HepG2 (cell line): Measurements from ENCODE around the gene MXRA7. TPM values are rescaled to one million over a fixed set of nuclear protein-coding genes. Genes with fewer than 3 reads are reported as not detected.

Source experiments
- EZH2 ChIP-seq: conservative IDR thresholded peaks from 2 replicates; pipeline ENCODE4 v1.6.1; 2012; ENCODE audit warnings: mild to moderate bottlenecking, low read depth, low read length, moderate library complexity
- HNRNPLL ChIP-seq: fragments of 200-400 bp; formaldehyde crosslinking; IDR thresholded peaks from 2 replicates; pipeline ENCODE4 v1.6.1; 2017; ENCODE audit warnings: mild to moderate bottlenecking, low read depth, low read length; ENCODE audit not compliant: poor library complexity, severe bottlenecking
- NR2C2 ChIP-seq: sonication (generic); formaldehyde crosslinking; IDR thresholded peaks from 2 replicates; pipeline ENCODE4 v1.4.0; 2020; ENCODE audit warnings: missing genetic modification reagents, mild to moderate bottlenecking, moderate library complexity, borderline replicate concordance
- RFX5 ChIP-seq: IDR thresholded peaks from 2 replicates; pipeline ENCODE4 v1.6.1; 2011; ENCODE audit warnings: low read depth, low read length, improper control_type of control experiment
- TEAD2 ChIP-seq: sonication (generic); formaldehyde crosslinking; IDR thresholded peaks from 2 replicates; pipeline ENCODE4 v1.9.0; 2021; ENCODE audit warnings: missing genetic modification reagents
- ZNF205 ChIP-seq: IDR thresholded peaks from 2 replicates; pipeline ENCODE4 v1.6.1; 2018; ENCODE audit warnings: missing biosample characterization, missing genetic modification reagents
- ZNF235 ChIP-seq: sonication (generic); formaldehyde crosslinking; IDR thresholded peaks from 2 replicates; pipeline ENCODE4 v1.8.1; 2023; ENCODE audit warnings: mild to moderate bottlenecking, missing genetic modification reagents, borderline replicate concordance
- ZNF430 ChIP-seq: sonication (generic); formaldehyde crosslinking; IDR thresholded peaks from 2 replicates; pipeline ENCODE4 v1.9.0; 2021; ENCODE audit warnings: mild to moderate bottlenecking, missing genetic modification reagents
- ZNF598 ChIP-seq: sonication (generic); formaldehyde crosslinking; IDR thresholded peaks from 2 replicates; pipeline ENCODE4 v1.5.1; 2020; ENCODE audit warnings: mild to moderate bottlenecking, missing genetic modification reagents, borderline replicate concordance
- polyA plus RNA-seq, 8 experiments: library from polyadenylated mRNA; depleted of rRNA in 3 of 8; stranded (reverse) in 7 of 8; unstranded in 1 of 8; fragments of >200 nt; fragmentation: Illumina TruSeq in 4 of 8; extraction: Trizol in 4 of 8; gene quantifications; 2 replicates each; pipeline versions ENCODE4 v1.2.1 to v1.2.3, GENCODE V29; 2011 to 2016; ENCODE audit warnings: low read depth in 4 of 8, missing spikeins in 1 of 8, mixed read lengths in 1 of 8; ENCODE audit not compliant: insufficient read depth in 1 of 8
- total RNA-seq, 5 experiments: library from RNA; depleted of rRNA; stranded (reverse); fragments of >200 nt; fragmentation: Illumina TruSeq; extraction: Trizol; gene quantifications; 2 replicates each; pipeline ENCODE4 v1.2.3, GENCODE V29; 2016; ENCODE audit warnings: low read depth in 1 of 5
- TF ChIP-seq, protein P1 (sequence below), 2 experiments: sonication (generic) in 1 of 2; formaldehyde crosslinking in 1 of 2; IDR thresholded peaks; 2 replicates each; pipeline versions ENCODE4 v1.6.1 to v1.9.0; 2014 to 2022; ENCODE audit warnings: antibody characterized with exemption in 1 of 2, borderline replicate concordance in 1 of 2, inconsistent platforms in 1 of 2, low read depth in 1 of 2, missing genetic modification reagents in 1 of 2
- TF ChIP-seq, protein P2 (sequence below): sonication (generic); IDR thresholded peaks from 2 replicates; pipeline ENCODE4 v1.6.1; 2016; ENCODE audit warnings: low read depth, borderline replicate concordance
- TF ChIP-seq, protein P3 (sequence below): sonication (generic); formaldehyde crosslinking; IDR thresholded peaks from 2 replicates; pipeline ENCODE4 v1.8.0; 2022; ENCODE audit warnings: mild to moderate bottlenecking, missing genetic modification reagents
- TF ChIP-seq, protein P4 (sequence below): fragments of 450-650 bp; IDR thresholded peaks from 2 replicates; pipeline ENCODE4 v1.6.1; 2016
- TF ChIP-seq, protein P5 (sequence below): sonication (generic); formaldehyde crosslinking; IDR thresholded peaks from 2 replicates; pipeline ENCODE4 v1.8.0; 2022; ENCODE audit warnings: mild to moderate bottlenecking, missing genetic modification reagents, moderate library complexity
- TF ChIP-seq, protein P6 (sequence below): sonication (generic); formaldehyde crosslinking; IDR thresholded peaks from 2 replicates; pipeline ENCODE4 v1.9.0; 2021; ENCODE audit warnings: missing genetic modification reagents, mild to moderate bottlenecking, borderline replicate concordance

The MXRA7 gene
- total and polyA plus RNA-seq, 2 of the 13 experiments (the other 11 are each of a cell fraction or from before 2014, with no cell fraction given): 44.8 to 112 TPM

DNA sequence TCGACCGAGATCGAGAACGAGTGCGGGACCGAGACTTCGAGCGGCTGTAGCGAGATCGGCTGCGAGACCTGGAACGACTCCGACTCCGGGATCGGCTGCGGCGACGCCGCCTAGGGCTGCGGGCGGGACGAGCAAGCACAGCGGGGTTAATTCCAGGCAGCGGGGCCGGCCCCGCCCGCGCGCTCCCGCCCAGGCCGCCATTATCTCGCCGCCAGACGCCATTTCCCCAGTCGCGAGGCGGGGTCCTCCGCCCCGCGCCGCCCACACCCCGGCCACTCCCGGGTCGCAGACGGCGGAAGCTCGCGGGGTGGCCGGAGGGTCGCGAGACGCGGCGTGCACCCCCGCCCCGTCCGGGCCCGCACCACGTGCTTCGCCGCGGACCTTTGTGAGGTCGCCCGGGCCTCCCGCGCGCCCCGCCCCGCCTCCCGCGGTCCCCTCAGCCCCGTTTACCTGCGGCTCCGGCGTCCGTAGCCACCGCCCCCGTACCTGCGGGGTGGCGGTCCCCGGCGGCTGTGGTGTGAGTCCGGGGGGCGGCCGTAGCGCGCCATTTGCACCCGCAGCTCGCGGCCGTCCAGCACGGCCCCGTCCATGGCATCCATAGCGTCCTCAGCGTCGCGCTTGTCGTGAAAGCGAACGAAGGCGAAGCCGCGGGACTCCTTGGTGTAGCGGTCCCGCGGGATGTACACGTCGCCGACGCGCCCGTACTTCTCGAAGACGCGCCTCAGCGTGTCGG is 25.8 kb upstream of the MXRA7 start (continued):
- TF ChIP-seq, protein P1, sequence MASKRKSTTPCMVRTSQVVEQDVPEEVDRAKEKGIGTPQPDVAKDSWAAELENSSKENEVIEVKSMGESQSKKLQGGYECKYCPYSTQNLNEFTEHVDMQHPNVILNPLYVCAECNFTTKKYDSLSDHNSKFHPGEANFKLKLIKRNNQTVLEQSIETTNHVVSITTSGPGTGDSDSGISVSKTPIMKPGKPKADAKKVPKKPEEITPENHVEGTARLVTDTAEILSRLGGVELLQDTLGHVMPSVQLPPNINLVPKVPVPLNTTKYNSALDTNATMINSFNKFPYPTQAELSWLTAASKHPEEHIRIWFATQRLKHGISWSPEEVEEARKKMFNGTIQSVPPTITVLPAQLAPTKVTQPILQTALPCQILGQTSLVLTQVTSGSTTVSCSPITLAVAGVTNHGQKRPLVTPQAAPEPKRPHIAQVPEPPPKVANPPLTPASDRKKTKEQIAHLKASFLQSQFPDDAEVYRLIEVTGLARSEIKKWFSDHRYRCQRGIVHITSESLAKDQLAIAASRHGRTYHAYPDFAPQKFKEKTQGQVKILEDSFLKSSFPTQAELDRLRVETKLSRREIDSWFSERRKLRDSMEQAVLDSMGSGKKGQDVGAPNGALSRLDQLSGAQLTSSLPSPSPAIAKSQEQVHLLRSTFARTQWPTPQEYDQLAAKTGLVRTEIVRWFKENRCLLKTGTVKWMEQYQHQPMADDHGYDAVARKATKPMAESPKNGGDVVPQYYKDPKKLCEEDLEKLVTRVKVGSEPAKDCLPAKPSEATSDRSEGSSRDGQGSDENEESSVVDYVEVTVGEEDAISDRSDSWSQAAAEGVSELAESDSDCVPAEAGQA (IDR thresholded peaks at IDR 0.05; ENCODE audit: low read depth): peak; percentile 92
- TF ChIP-seq, protein P1 (CRISPR knock-in tag; IDR thresholded peaks at IDR 0.05; ENCODE audit: borderline replicate concordance): no peak
- TF ChIP-seq ZNF205 (CRISPR knock-in tag): no peak
- peak; percentile 12; the same call in 1 of the 2 replicates for TF ChIP-seq ZNF430 (CRISPR knock-in tag)
- no peak for TF ChIP-seq NR2C2 (CRISPR knock-in tag)
- no peak for TF ChIP-seq RFX5
- TF ChIP-seq, protein P2, sequence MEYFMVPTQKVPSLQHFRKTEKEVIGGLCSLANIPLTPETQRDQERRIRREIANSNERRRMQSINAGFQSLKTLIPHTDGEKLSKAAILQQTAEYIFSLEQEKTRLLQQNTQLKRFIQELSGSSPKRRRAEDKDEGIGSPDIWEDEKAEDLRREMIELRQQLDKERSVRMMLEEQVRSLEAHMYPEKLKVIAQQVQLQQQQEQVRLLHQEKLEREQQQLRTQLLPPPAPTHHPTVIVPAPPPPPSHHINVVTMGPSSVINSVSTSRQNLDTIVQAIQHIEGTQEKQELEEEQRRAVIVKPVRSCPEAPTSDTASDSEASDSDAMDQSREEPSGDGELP: no peak
- TF ChIP-seq HNRNPLL: peak; percentile 27
- TF ChIP-seq, protein P3, sequence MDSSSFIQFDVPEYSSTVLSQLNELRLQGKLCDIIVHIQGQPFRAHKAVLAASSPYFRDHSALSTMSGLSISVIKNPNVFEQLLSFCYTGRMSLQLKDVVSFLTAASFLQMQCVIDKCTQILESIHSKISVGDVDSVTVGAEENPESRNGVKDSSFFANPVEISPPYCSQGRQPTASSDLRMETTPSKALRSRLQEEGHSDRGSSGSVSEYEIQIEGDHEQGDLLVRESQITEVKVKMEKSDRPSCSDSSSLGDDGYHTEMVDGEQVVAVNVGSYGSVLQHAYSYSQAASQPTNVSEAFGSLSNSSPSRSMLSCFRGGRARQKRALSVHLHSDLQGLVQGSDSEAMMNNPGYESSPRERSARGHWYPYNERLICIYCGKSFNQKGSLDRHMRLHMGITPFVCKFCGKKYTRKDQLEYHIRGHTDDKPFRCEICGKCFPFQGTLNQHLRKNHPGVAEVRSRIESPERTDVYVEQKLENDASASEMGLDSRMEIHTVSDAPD (CRISPR knock-in tag): no peak
- TF ChIP-seq, protein P4, sequence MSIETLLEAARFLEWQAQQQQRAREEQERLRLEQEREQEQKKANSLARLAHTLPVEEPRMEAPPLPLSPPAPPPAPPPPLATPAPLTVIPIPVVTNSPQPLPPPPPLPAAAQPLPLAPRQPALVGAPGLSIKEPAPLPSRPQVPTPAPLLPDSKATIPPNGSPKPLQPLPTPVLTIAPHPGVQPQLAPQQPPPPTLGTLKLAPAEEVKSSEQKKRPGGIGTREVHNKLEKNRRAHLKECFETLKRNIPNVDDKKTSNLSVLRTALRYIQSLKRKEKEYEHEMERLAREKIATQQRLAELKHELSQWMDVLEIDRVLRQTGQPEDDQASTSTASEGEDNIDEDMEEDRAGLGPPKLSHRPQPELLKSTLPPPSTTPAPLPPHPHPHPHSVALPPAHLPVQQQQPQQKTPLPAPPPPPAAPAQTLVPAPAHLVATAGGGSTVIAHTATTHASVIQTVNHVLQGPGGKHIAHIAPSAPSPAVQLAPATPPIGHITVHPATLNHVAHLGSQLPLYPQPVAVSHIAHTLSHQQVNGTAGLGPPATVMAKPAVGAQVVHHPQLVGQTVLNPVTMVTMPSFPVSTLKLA: no peak
- TF ChIP-seq, protein P5, sequence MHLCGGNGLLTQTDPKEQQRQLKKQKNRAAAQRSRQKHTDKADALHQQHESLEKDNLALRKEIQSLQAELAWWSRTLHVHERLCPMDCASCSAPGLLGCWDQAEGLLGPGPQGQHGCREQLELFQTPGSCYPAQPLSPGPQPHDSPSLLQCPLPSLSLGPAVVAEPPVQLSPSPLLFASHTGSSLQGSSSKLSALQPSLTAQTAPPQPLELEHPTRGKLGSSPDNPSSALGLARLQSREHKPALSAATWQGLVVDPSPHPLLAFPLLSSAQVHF (CRISPR knock-in tag): no peak; the same call in 1 of the 2 replicates
- no peak for TF ChIP-seq TEAD2 (CRISPR knock-in tag)
- no peak for TF ChIP-seq ZNF598 (CRISPR knock-in tag)
- TF ChIP-seq EZH2: no peak
- TF ChIP-seq, protein P6, sequence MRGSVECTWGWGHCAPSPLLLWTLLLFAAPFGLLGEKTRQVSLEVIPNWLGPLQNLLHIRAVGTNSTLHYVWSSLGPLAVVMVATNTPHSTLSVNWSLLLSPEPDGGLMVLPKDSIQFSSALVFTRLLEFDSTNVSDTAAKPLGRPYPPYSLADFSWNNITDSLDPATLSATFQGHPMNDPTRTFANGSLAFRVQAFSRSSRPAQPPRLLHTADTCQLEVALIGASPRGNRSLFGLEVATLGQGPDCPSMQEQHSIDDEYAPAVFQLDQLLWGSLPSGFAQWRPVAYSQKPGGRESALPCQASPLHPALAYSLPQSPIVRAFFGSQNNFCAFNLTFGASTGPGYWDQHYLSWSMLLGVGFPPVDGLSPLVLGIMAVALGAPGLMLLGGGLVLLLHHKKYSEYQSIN (CRISPR knock-in tag): no peak
- TF ChIP-seq ZNF235 (CRISPR knock-in tag): no peak
